HG02938 (cell line): ENCODE results near the gene HIPK3.
"Not testable (repeated sequence)": the region's sequence is repeated elsewhere in the genome, so short reads cannot be mapped to it uniquely, and the experiment has no call there.

Experiments used
- ATAC-seq: cut with Tn5 transposase; IDR thresholded peaks from one replicate; pipeline ENCODE4 v1.9.1; 2021; ENCODE audit warnings: mild to moderate bottlenecking, moderate library complexity; ENCODE audit not compliant: unreplicated experiment

HIPK3 gene

DNA sequence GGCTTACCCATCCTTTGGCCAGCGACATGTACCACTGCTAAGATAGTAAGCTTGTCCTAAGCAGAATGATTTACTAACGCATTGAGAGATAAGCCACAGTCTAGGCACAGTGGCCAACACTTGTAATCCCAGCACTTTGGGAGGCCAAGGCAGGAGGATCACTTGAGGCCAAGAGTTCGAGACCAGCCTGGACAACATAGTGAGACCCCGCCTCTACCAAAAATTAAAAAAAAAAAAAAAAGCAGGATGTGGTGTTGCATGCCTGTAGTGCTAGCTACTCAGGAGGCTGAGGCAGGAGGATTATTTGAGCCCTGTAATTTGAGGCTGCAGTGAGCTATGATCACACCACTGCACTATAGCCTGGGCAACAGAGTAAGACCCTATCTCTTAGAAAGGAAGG lies 93.1 kb downstream of the HIPK3 start:
- no peak for ATAC-seq

DNA sequence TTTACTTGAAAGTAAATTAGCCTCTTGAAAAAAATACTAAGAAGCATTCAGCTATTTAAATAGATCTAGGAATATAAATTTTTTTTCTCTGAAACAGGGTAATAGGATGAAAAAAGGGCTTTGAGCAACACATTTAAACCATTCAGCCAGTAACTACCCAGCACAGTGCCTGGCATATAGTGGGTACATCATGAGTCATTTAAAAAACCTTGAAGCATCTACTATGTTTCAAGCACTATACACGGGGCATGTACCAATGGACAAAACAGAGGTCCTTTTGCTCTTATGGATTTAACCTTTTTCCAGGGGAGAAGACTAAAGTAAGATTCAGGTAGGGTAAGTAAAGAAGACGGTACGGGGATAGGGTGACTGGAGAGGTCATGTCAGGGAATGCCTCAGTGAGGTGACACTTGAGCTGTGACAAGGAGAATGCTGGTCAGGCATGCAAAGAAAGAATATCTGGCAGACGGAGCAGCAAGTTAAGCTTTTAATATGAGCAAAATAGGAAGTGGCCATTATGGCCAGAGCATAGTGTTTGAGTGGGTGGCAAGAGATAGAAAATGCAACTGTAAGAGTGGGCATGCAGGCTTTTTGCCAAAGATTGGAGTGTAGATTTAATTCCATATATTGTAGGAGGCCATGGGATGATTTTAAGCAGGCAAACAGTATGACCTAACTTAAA lies 101.1 kb downstream of the HIPK3 start:
- no peak for ATAC-seq

DNA sequence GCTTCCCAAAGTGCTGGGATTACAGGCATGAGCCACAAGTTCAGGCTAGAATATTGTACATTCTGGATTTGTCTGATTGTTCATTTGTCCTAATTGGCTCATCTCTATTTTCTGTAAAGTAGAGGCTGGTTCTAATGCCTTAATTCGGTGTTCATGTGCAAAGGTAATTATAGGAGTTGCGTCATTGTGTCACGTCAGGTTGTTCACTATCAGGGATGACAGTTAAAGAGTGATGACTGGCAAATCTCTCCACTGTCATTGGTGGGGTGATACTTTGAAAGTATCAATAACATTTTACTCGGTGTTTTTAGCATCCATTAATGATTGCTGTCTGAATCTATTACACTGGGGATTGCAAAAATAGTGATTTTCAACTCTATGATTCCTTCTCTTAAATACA lies 103.5 kb downstream of the HIPK3 start:
- no peak for ATAC-seq

DNA sequence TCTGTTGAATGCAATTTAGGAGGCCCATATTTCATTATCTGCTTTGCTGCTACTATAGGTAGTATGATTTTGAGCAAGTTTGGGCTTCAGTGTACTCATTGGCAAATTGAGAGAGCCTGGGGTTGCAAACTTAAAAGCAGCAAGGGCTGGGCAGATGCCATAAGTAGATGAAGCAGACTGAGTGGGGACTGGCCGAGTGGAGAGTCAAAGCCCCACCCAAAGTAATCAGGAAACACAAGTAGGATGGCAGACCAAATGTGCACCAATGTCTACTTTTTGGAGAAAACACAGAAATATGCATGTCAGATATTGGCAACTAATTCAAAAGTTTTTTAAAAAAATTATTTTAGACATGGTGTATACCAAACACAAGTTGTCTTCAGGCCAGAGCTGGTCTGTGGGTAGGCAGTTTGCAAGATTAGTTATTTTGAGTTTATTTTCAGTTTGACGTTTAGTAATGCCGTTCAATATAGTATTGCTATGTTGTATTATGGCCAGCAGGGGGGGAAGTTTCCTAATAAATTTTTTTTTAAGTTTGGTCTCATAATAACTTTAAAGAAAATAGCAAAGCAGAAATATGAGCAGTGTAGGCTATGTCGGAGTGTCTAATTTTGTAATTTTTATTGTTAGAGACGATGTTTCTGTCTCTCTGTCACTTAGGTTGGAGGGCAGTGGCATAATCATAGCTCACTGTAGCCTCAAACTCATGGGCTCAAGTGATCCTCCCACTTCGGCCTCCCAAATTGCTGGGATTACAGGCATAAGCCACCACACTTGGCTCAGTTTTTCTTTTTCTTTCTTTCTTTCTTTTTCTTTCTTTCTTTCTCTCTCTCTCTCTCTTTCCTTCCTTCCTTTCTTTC lies 105.1 kb downstream of the HIPK3 start:
- ATAC-seq, result no peak

DNA sequence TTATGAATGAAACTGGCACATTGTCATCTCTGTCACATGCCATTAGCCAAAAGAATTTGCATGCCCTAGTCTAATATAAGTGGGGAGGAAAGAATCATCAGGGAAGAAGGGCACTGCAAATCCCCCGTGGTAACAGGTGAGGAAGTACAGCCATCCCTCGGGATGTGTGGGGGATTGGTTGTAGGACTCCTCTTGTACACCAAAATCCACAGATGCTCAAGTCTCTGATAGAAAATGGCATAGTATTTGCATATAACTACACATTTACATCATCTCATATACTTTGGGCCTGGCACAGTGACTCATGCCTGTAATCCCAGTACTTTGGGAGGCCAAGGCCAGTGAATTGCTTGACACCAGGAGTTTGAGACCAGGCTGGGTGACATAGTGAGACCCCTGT lies 109.7 kb downstream of the HIPK3 start:
- ATAC-seq, result no peak

DNA sequence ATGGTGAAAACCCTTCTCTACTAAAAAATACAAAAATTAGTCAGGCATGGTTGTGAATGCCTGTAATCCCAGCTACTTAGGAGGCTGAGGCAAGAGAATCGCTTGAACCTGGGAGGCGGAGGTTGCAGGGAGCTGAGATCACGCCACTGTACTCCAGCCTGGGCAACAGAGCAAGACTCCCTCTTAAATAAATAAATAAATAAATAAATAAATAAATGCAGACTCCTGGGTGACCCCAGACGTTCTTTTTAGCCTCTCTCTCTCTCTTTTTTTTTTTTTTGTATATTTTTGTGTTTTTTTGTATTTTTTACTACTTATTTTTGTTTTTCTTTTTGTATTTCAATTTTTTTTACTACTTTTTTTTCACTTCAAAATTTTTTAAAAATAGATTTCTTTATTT lies 111.3 kb downstream of the HIPK3 start:
- ATAC-seq, result not testable (repeated sequence)

DNA sequence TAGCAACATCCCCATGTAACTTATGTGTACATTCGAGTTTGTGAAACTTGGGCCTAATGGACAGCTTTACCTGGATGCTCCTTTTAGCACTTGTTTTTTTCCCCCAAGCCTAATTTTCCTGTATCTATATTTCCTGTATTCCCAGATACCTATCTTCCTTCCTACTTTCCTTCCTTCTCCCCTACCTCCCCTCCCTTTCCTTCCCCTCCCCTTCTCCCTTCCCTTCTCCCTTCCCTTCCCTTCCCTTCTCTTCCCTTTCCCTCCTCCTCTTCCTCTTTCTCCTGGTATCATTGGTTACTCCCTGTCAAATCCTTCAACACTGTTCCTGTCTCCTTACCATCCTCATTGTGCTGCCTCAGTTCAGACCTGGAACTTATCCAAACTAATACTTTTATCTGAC lies 111.8 kb downstream of the HIPK3 start:
- ATAC-seq, result no peak

DNA sequence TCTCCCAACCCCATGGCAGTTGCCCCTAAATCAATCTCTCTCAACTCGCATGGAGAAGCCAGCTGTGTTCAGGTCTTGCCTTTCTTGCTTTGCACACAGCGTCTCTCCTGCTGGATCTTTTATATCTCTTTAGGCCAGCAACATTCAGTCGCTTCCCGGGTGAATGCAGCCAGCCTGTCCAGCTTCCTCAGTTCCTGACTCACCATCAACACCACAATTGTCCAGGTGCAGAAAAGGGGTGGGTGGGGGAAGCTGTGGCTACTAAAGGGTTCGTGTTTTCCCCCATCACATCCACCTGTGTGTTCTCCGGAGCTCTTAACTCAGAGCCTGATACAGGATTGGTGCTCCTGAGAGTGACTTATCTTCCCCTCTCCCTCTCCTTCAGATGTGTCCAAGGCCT lies 116.5 kb downstream of the HIPK3 start:
- no peak for ATAC-seq

DNA sequence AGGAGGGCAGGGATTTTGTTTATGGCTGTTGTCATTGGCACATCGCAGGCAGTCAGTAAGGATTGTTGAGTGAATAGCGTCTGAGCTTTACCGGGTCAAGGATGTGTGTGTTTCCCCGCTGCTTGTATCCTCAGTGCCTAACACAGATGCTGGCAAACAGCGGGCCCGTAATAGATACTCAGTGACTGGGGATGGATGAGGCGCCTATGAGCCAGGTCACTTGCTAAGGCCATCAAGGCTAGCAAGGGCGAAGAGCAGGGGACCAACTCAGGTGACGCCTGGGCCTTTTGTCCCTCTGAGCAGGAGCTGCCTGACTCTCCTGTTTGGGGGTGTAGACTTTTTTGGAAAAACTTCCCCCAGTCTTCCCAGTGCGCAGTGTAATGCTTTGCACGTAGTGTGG lies 118.1 kb downstream of the HIPK3 start:
- no peak for ATAC-seq

DNA sequence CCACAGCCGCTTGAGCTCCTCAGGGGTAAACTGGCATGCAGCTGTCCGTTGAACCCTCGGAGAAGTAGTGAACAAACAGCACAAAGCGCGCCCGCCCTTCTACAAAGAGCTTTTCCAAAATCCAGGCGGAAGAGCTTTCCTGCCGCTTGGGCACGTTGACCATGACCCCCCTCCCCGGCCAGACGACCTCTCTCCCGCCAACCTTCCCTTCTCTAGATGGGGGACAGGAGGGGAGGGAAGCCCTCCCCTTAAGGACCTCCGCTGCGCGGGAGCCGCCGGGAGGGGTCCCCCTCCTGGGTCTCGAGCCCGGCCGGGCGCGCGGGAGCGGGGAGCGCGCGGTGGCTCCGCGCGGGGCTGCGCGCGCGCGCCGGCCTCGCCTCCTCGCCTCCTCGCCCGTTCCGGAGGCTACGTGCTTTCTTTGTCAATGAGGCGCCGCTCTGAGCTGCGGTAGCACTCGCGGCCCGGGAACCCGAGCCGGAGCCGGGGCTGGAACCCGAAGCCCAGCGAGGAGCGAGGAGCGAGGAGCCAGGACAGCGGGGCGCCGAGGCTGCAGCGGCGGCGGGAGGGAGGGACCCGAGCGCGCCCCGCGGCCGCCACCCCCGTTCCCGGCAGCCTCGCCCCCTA lies 118.6 kb downstream of the HIPK3 start, which contains the start of gene KIAA1549L:
KIAA1549L (plus strand) TSS at position 421 of the 624 bp plus-strand sequence.
- no peak for ATAC-seq

DNA sequence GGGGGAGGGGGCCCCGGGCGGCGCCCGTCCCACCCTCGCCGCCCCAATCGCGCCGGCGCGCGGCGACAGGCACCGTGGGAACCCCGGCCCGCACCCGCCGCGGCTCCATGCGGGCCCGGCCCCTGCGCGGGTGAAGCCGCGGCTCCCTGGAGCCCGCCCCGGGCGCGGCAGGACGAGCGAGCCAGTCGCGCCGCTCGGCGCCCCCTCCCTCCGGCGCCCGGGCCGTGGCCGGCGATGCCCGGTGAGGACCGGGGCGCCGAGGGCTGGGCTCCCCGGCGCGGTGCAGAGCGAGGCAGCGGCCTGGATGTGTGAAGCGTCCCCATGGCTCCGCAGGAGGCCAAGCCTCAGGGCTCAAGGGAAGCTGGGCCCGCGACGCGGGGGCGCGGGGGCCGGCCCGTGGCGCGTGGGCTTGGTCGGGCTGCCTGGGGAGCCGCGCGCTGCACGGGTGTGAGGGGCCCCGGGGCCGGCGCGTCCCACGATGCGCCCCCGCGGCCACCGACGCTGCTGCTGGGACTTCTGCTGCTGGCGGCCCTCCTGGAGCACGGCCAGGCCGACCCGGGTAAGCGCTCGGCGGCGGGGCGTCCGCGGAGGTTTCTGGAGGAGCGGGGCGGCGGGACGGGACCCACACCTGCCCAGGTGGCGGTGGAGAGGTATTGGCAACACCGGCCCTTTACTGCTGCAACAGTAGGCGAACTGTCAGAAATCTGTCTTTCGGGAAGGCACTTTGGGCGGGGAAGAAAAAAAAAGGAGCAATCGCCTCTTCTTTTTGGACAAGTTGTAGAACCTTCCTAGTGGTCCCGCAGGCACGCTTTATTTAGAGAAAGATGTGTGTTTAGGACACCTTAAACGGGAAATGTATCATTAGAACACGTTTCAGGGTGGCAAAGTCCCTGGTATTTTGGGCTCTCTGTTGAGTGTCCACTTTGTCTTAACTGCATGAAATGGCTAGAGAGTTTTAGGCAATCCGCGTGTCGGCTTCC lies 119.4 kb downstream of the HIPK3 start:
- ATAC-seq, result no peak

DNA sequence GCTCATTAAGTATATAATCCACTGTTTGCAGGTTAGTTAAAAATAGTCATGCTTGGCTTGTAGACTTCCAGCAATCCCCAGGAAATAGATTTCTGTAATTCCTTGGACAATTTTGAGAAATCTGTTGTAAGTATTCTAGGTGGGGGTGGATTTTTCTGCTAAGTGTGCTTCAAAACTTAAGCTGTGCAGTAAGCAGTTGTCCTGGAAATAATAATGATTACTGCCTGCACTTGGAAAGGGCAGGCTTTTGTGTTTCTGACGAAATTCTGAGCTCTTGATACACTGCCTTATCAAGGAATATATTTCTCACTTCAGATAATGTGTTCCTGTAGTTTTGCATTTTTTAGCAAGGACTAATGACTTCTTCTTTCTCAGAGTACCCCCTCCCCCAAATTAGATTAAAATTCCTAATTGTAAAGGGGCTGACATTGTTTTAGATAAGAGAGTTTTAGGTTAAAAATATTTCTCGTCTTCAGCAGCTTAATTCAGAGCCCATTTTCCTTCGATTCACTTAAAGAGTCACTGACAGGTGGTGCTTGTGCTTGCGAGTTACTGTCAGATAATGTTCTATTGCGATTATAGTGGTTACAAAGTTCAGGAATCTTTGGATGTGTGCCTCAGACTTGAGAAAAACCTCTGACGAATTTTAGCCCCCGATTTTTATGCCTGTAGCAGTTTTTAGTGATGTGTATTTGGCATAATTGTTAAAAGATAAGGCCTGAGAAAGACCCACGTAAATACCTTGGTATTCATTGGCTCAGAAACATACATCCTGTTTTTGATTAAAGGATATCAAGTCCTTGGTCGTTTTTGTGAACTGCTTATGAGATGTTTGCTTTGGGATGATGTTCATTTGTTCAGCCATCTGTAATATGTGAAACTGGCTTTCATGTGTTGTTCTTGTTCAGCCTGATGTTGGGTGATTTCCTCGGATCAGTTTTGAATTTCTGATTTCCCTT lies 120.5 kb downstream of the HIPK3 start:
- ATAC-seq, result no peak

DNA sequence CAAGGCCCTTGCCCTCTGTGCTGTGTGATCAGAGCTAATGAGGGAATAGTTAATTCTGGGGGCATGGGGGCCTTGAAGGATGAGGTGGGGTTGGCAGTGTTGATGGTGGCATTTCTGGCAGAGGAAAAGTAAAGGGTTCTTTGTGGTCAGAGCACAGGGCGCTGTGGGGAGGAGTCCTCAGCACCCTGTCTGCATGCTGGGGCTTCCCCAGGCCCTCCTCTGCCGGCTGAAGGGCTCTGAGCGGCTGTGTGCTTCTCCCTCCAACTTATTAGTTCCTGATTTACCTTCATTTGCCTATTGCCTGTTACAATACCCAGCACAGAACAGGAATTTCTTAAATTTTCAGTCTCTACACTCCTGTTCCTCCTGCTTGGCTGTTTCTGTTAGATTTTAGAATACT lies 122.8 kb downstream of the HIPK3 start:
- ATAC-seq, result peak; percentile 50

DNA sequence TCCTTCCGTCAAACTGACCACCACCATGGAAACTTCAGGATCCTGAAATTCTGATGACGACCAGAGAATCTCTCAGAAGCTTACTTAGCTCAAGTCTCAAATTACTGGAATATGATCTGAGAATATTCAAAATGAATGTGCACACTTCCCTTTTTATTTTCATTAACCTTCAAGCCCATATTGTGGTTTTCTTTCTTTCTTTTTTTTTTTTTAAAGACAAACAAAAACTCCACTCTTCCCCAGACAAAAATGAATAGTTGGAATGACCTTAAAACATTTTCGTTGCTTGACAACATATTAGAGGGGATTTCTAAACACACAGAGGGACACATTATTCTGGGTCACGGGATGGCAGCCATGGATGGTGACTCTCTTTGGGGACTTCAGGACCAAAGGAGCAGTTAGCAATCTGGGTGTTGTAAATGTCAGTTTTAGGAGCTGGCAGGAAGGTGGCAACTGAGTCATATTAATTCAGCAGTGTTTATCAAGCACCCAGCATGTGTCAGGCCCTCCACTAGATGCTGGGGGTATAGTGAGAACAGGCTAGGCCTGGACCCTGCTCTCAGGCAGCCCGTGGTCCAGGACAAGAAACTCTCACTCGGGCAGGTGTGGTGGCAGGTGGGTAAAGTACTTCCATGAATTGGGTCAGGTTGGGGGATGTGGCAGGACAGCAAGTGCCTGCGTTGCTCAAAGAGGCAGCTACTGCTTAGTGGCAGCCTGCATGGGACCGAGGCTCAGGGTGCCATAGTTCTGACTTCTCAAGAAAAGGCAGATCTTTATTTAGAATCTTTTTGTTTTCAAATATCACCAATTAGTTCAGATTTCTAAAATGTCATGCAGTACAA lies 126.1 kb downstream of the HIPK3 start:
- peak; percentile 30 for ATAC-seq

DNA sequence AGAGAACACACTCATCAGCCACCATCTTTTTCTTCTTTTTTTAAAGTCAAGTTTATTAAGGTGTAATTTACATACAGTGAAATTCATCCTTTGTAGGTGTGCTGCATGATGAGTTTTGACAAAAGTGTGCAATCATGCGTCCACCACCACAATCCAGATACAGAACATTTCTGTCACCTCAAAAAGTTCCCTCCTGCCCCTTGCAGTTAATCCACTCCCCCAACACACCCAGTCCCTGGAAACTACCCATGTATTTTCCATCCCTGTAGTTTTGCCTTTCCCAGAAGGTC lies 126.7 kb downstream of the HIPK3 start:
- no peak for ATAC-seq

DNA sequence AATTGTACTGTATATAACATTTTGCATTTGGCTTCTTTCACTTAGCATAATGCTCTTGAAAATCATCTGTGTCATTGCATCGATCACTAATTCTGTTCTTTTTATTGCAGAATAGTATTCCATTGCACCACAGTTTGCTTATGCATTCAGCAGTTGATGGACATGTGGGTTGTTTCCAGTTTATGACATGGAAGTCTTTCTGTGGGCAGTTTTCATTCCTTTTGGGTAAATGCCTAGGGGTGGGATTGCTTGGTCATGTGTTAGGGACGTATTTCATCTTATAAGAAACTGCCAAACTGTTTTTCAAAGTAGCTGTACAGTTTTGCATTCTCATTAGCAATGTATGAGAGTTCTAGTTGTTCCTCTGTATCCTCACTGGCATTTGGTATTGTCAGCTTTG lies 127.0 kb downstream of the HIPK3 start:
- ATAC-seq, result no peak

DNA sequence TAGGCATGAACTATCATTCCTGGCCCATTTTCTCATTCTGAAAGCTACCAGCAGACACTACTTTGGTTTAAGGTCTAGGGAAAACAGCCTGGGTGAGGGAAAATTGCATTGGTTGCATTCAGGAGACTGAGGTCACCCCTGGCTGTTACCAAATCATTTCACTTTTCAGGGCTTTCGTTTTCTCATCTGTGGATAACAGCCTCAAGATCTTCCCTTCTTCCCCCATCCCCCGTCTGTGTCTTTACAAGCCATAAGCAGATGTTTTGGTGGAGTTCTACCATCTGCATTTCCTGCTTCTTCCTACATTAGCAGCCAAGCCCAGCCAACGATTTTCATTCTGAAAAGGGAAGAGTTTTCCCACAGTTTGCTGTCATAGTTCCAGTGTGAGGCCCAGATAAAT lies 130.4 kb downstream of the HIPK3 start:
- ATAC-seq, result peak; percentile 37

DNA sequence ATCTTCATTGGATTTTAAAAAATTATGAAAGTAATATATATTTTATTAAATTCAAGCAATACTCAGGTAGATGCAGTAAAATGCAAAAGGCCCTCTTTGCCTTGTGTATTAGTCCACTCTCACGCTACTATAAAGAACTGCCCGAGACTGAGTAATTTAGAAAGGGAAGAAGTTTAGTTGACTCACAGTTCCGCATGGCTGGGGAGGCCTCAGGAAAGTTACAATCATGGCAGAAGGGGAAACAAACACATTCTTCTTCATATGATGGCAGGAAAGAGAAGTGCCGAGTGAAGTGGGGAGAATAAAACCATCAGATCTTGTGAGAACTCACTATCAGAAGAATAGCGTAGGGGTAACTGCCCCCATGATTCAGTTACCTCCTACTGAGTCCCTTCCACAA lies 130.8 kb downstream of the HIPK3 start:
- ATAC-seq, result peak; percentile 59
